GM21723 (cell line): ENCODE data around the gene PTPRM.

Experiments
- ATAC-seq: cut with Tn5 transposase; IDR thresholded peaks from one replicate; pipeline ENCODE4 v1.9.1; 2021; ENCODE audit warnings: mild to moderate bottlenecking, moderate library complexity; ENCODE audit not compliant: unreplicated experiment

PTPRM gene

GRCh38 chr18:7844418-7844817 lies 277.3 kb downstream of the PTPRM start:
- ATAC-seq, result no peak

- no peak for ATAC-seq
These were observed 279.2 kb downstream of the PTPRM start for GRCh38 chr18:7846335-7846734.

- no peak for ATAC-seq
These were observed 280.4 kb downstream of the PTPRM start for GRCh38 chr18:7847357-7848053.

GRCh38 chr18:7848054-7848412 lies 280.9 kb downstream of the PTPRM start:
- no peak for ATAC-seq

GRCh38 chr18:7850446-7850845 lies 283.3 kb downstream of the PTPRM start:
- ATAC-seq, result no peak

- ATAC-seq, result no peak
These were observed 287.9 kb downstream of the PTPRM start for GRCh38 chr18:7855028-7855427.

GRCh38 chr18:7855671-7856070 lies 288.6 kb downstream of the PTPRM start:
- no peak for ATAC-seq

- ATAC-seq, result no peak
These were observed 289.0 kb downstream of the PTPRM start for GRCh38 chr18:7856116-7856515.

- no peak for ATAC-seq
These were observed 289.6 kb downstream of the PTPRM start for GRCh38 chr18:7856733-7857132.

- no peak for ATAC-seq
These were observed 290.4 kb downstream of the PTPRM start for GRCh38 chr18:7857562-7857961.

- ATAC-seq, result no peak
These were observed 292.0 kb downstream of the PTPRM start for GRCh38 chr18:7859122-7859521.

- no peak for ATAC-seq
These were observed 303.1 kb downstream of the PTPRM start for GRCh38 chr18:7870266-7870665.

- ATAC-seq, result no peak
These were observed 303.7 kb downstream of the PTPRM start for GRCh38 chr18:7870855-7871254.

GRCh38 chr18:7871560-7872456 lies 304.7 kb downstream of the PTPRM start:
- no peak for ATAC-seq

- ATAC-seq, result no peak
These were observed 305.5 kb downstream of the PTPRM start for GRCh38 chr18:7872569-7872968.

- no peak for ATAC-seq
These were observed 306.2 kb downstream of the PTPRM start for GRCh38 chr18:7873316-7873715.

- ATAC-seq, result no peak
These were observed 309.4 kb downstream of the PTPRM start for GRCh38 chr18:7876354-7877104.

- no peak for ATAC-seq
These were observed 310.5 kb downstream of the PTPRM start for GRCh38 chr18:7877609-7878008.

GRCh38 chr18:7878265-7879211 lies 311.4 kb downstream of the PTPRM start:
- no peak for ATAC-seq

- ATAC-seq, result no peak
These were observed 312.6 kb downstream of the PTPRM start for GRCh38 chr18:7879717-7880116.
